ENCODE measurements around the gene CYFIP1.
"Not testable (repeated sequence)": the region's sequence is repeated elsewhere in the genome, so short reads cannot be mapped to it uniquely, and the experiment has no call there.

The CYFIP1 gene

DNA sequence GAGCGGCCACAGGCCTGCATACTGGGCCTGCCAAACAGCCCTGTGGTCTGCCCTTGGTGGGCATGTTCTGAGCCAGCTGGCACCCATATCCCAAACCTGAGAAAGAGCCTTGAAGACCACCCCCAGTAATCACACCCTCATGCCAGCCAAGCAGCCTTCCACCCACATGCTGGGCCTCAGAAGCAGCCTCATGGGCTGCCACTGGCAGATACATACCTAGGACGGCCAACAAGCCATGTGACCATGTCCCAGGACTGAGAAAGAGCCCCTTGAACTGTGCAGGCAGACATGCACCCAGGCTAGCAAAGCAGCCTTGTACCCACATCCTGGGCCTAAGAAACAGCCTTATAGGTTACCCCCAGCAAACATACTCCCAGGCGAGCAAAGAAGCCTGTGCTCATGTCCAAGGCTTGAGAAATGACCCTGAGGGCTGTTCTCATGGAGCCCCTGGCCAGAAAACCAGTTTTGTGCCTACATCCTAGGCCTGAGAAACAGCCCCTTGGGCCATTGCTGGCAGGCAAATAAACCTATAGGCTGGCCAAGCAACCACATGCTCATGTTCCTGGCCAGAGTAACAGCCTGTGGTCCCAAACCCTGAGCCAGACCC lies 34.3 kb upstream of the CYFIP1 start:
- peaks cover 35% of the 10 kb centered on the region; the same call in 1 of the 2 replicates for H3K36me3 ChIP-seq (ENCODE audit: low read length)
- H2AFZ ChIP-seq (ENCODE audit: low read depth, low read length, severe bottlenecking): no peak overlapping the region
- no peak overlapping the region for H3K27ac ChIP-seq (ENCODE audit: low read depth, low read length)
- no peaks in the 10 kb centered on the region for H3K9me3 ChIP-seq (ENCODE audit: insufficient read depth, low read length)
- no peak overlapping the region for H3K4me3 ChIP-seq (ENCODE audit: insufficient read depth, low read length, poor library complexity, severe bottlenecking)
- H3K9me2 ChIP-seq (replicated peaks; ENCODE audit: insufficient read depth, low read length): no peaks in the 10 kb centered on the region
- TF ChIP-seq EZH2phosphoT487 (conservative IDR thresholded peaks at IDR 0.05; ENCODE audit: low read length): no peak
- TF ChIP-seq, protein P1, sequence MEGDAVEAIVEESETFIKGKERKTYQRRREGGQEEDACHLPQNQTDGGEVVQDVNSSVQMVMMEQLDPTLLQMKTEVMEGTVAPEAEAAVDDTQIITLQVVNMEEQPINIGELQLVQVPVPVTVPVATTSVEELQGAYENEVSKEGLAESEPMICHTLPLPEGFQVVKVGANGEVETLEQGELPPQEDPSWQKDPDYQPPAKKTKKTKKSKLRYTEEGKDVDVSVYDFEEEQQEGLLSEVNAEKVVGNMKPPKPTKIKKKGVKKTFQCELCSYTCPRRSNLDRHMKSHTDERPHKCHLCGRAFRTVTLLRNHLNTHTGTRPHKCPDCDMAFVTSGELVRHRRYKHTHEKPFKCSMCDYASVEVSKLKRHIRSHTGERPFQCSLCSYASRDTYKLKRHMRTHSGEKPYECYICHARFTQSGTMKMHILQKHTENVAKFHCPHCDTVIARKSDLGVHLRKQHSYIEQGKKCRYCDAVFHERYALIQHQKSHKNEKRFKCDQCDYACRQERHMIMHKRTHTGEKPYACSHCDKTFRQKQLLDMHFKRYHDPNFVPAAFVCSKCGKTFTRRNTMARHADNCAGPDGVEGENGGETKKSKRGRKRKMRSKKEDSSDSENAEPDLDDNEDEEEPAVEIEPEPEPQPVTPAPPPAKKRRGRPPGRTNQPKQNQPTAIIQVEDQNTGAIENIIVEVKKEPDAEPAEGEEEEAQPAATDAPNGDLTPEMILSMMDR (IDR thresholded peaks at IDR 0.05; ENCODE audit: insufficient read depth, low read length, poor library complexity, severe bottlenecking): no peak
- H3K9ac ChIP-seq (ENCODE audit: low read length): no peak overlapping the region
- no peaks in the 10 kb centered on the region for H4K20me1 ChIP-seq (ENCODE audit: low read depth, low read length)
- H3K79me2 ChIP-seq (ENCODE audit: insufficient read depth, low read length): 0 out of 2 replicates have a peak, but pooled peaks cover 5% of the 10 kb centered on the region
- no peaks in the 10 kb centered on the region for H3K27me3 ChIP-seq (ENCODE audit: low read length)
- H3K4me2 ChIP-seq (ENCODE audit: low read depth, low read length, poor library complexity, severe bottlenecking): no peak overlapping the region
- no peaks in the 10 kb centered on the region for H3F3A ChIP-seq (ENCODE audit: insufficient read depth)

- no peaks in the 10 kb centered on the region for H3K27me3 ChIP-seq (ENCODE audit: low read length)
- no peak overlapping the region for H3K27ac ChIP-seq (ENCODE audit: low read depth, low read length)
- H2AFZ ChIP-seq (ENCODE audit: low read depth, low read length, severe bottlenecking): no peak overlapping the region
- no peaks in the 10 kb centered on the region for H4K20me1 ChIP-seq (ENCODE audit: low read depth, low read length)
- no peak overlapping the region for H3K4me3 ChIP-seq (ENCODE audit: insufficient read depth, low read length, poor library complexity, severe bottlenecking)
- no peaks in the 10 kb centered on the region for H3F3A ChIP-seq (ENCODE audit: insufficient read depth)
- no peaks in the 10 kb centered on the region for H3K9me3 ChIP-seq (ENCODE audit: insufficient read depth, low read length)
- H3K79me2 ChIP-seq (ENCODE audit: insufficient read depth, low read length): 0 out of 2 replicates have a peak, but pooled peaks cover 5% of the 10 kb centered on the region
- TF ChIP-seq, protein P1 (IDR thresholded peaks at IDR 0.05; ENCODE audit: insufficient read depth, low read length, poor library complexity, severe bottlenecking): no peak
- no peak for TF ChIP-seq EZH2phosphoT487 (conservative IDR thresholded peaks at IDR 0.05; ENCODE audit: low read length)
- H3K36me3 ChIP-seq (ENCODE audit: low read length): peaks cover 35% of the 10 kb centered on the region; the same call in 1 of the 2 replicates
- no peaks in the 10 kb centered on the region for H3K9me2 ChIP-seq (replicated peaks; ENCODE audit: insufficient read depth, low read length)
- no peak overlapping the region for H3K4me2 ChIP-seq (ENCODE audit: low read depth, low read length, poor library complexity, severe bottlenecking)
- H3K9ac ChIP-seq (ENCODE audit: low read length): no peak overlapping the region
Observed at GRCh38 chr15:23013681-23014080, 33.5 kb upstream of the CYFIP1 start.

- H3K9ac ChIP-seq (ENCODE audit: low read length); H3K4me3 ChIP-seq (ENCODE audit: insufficient read depth, low read length, poor library complexity, severe bottlenecking); H3K27ac ChIP-seq (ENCODE audit: low read depth, low read length); H2AFZ ChIP-seq (ENCODE audit: low read depth, low read length, severe bottlenecking); H3K9me3 ChIP-seq (ENCODE audit: insufficient read depth, low read length); H3K4me2 ChIP-seq (ENCODE audit: low read depth, low read length, poor library complexity, severe bottlenecking); H3K9me2 ChIP-seq (replicated peaks; ENCODE audit: insufficient read depth, low read length); H3K27me3 ChIP-seq (ENCODE audit: low read length); H3K79me2 ChIP-seq (ENCODE audit: insufficient read depth, low read length); H4K20me1 ChIP-seq (ENCODE audit: low read depth, low read length); H3F3A ChIP-seq (ENCODE audit: insufficient read depth): not testable (repeated sequence)
- peaks cover 28% of the 10 kb centered on the region; the same call in 1 of the 2 replicates for H3K36me3 ChIP-seq (ENCODE audit: low read length)
Observed at GRCh38 chr15:23012616-23013015, 32.4 kb upstream of the CYFIP1 start.

- H3K27me3 ChIP-seq (ENCODE audit: low read length): no peaks in the 10 kb centered on the region
- no peaks in the 10 kb centered on the region for H3K9me2 ChIP-seq (replicated peaks; ENCODE audit: insufficient read depth, low read length)
- no peak overlapping the region for H3K9ac ChIP-seq (ENCODE audit: low read length)
- H3F3A ChIP-seq (ENCODE audit: insufficient read depth): no peaks in the 10 kb centered on the region
- H2AFZ ChIP-seq (ENCODE audit: low read depth, low read length, severe bottlenecking): no peak overlapping the region
- no peak overlapping the region for H3K4me3 ChIP-seq (ENCODE audit: insufficient read depth, low read length, poor library complexity, severe bottlenecking)
- no peak overlapping the region for H3K4me2 ChIP-seq (ENCODE audit: low read depth, low read length, poor library complexity, severe bottlenecking)
- no peaks in the 10 kb centered on the region for H3K79me2 ChIP-seq (ENCODE audit: insufficient read depth, low read length)
- no peaks in the 10 kb centered on the region for H4K20me1 ChIP-seq (ENCODE audit: low read depth, low read length)
- no peaks in the 10 kb centered on the region for H3K9me3 ChIP-seq (ENCODE audit: insufficient read depth, low read length)
- no peak for TF ChIP-seq EZH2phosphoT487 (conservative IDR thresholded peaks at IDR 0.05; ENCODE audit: low read length)
- TF ChIP-seq, protein P1 (IDR thresholded peaks at IDR 0.05; ENCODE audit: insufficient read depth, low read length, poor library complexity, severe bottlenecking): no peak
- peaks cover 27% of the 10 kb centered on the region; the same call in 1 of the 2 replicates for H3K36me3 ChIP-seq (ENCODE audit: low read length)
- no peak overlapping the region for H3K27ac ChIP-seq (ENCODE audit: low read depth, low read length)
Observed at GRCh38 chr15:23003736-23004135, 23.6 kb upstream of the CYFIP1 start.

Measured in SU-DHL-6 (cell line).